Eye (tissue), 1 donor: Measurements from ENCODE around the gene RAI14.
"Not testable (repeated sequence)": the region's sequence is repeated elsewhere in the genome, so short reads cannot be mapped to it uniquely, and the experiment has no call there.

Experiments used
- DNase-seq: peaks from one replicate; pipeline ENCODE4 v3.0.0-alpha.2; 2015

Gene RAI14

GRCh38 chr5:34736445-34737115 is 80.5 kb downstream of the RAI14 start:
- DNase-seq, result no peak

GRCh38 chr5:34737731-34738130 is 81.6 kb downstream of the RAI14 start:
- no peak for DNase-seq

DNA sequence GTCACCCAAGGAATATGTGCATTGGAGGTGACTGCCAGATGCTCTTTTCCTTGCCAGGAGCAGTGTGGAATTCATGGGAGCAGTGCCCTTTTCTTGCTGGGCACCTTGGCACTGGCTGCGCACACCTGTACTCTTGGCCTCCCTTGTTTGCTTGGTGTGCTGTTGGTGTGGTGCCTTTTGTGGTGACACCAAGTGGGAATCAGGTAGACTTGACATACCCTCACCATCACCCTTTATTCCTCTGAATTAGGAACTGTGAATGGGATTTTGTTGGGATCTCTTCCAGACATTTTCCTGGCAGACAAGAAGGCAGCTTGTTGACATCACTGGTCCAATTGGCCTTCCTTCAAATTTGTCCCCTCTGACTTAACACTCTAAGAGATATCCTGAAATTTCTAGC is 82.3 kb downstream of the RAI14 start:
- DNase-seq, result no peak

DNA sequence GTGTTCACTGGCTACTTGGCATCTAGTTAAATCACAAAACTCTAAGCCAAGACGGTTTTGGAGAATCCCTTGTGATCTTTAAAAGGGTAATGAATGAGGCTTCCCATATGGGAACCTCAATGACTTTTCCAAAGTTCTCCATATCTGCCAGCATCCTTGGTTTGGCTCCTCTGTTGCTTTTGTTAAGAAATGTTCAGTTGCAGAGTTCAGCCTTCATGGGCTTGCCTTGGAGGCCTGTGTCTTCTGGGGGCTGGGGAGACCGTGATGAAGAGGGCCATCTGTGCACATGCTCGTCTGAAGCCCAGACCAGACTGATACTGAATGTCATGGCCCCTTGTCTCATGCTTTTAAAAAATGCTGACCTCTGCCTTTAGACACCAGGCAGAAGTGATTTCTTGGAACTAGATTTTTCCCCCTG is 84.3 kb downstream of the RAI14 start:
- no peak for DNase-seq

DNA sequence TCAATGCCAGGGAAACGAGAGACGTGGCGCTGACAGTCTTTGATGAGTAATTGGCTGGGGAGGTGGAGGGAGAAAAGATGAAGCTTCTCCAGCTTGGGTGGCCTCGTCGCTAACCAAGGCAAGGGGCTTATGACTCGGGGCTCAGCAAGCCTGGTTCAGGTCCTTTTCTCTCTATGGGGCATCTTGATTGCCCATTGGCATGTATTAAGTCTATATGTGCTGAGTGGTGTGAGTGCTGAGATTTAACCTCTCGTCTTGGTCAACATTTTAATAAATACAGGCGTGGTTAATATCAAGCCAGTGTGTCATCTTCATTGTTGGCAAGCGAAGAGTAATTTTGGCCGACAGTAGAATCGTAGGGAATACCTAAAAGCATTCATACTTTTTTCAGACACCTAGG is 85.9 kb downstream of the RAI14 start:
- no peak for DNase-seq

DNA sequence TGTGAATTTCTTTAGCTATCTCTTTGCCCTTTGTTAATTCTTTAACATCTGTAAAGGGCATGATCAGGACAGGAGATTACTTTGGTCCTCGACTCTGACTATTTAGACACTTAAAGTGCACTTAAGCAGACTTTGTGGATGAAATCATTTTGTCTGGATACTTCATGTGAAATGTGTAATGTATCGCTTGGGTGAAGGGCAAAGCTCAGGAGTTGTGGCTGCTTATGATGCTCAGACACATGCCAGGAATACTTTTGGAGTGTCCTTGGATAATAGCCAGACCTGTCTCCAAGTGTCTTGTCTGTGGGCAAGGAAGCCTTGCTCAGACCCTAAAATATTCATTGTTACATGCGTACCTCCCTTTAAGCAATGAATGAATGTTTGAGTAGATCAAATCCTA is 87.8 kb downstream of the RAI14 start:
- peak; percentile 27 for DNase-seq

DNA sequence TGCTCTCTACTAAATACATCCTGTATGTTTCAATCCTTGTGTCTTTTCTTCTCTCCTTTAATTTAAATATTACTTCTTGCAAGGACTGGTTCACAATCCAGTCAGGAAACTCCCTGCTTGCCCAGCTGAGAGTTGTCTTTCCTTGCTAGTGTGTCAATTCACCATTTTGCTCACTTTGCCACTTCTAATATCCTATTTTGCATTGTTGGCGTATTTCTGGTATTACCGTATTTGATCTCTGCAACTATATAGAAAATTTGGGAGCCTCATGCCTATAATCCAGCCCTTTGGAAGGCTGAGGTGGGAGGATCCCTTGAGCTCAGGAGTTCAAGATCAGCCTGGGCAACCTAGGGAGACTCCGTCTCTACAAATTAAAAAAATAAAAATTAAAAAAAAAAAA is 92.3 kb downstream of the RAI14 start:
- no peak for DNase-seq

GRCh38 chr5:34749431-34749873 is 93.3 kb downstream of the RAI14 start:
- DNase-seq, result no peak

GRCh38 chr5:34750206-34750605 is 94.1 kb downstream of the RAI14 start:
- DNase-seq, result no peak

DNA sequence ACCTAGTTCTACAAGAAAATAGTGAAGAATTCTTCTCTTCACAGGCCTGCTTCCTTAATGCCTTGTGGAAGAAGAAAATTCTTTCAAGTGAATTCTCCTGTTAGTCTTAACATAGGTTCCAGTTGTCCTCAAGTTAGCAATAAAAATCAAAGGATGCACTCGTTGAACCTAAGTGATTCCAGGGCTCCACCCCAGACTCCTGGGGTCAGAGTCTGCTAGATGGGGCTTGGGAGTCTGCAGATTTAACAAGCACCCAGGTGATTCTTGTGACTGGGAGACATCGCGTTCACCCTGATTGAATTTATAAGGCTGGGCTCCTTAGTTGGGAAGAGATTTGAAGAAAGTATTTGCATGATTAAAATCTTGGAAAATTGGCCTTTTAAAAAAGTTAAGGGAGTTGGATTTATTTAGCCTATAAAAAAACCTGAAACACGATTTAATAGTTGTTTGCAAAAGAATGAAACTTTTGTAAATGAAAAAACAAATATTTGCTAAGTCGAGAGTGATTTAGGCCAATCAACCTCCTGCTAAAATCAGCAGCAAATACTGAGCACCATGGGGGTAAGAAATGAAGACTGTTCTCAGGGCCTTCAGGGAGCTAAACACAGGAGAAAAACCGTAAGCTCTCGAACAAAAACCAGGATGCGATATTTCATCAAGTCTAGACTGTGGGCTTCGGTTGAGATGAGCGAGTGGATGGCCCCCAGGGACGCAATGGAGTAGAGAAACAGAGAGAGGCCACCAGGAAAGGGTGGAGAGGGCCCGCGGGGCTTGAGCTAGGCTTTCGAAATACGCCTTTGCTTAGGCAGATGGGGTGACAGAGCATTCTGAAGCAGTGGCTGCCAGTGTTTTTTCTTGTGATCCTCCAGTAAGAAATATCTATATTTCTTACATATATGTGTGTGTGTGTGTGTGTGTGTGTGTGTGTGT is 95.9 kb downstream of the RAI14 start:
- DNase-seq, result no peak

- not testable (repeated sequence) for DNase-seq
These were observed 97.1 kb downstream of the RAI14 start for GRCh38 chr5:34753236-34753635.

DNA sequence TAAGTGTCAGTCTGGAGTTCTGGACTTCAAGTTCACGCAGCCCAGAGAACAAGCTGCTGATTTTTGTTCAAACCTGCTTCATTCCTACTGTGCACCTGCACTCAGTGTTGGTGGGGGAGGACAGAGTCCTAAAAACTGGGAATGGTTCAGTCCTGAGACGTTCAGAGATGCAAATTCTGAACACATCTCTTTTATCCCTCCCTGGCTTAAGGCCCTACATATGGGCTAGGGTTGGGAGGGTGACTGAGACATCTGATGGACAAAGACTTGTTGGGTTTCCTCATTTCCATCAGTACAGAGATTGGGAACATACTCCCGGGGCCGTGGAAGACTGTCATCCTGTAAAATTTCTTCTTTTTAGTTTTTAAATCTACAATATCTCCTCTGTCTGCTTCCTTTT is 99.8 kb downstream of the RAI14 start:
- no peak for DNase-seq

DNA sequence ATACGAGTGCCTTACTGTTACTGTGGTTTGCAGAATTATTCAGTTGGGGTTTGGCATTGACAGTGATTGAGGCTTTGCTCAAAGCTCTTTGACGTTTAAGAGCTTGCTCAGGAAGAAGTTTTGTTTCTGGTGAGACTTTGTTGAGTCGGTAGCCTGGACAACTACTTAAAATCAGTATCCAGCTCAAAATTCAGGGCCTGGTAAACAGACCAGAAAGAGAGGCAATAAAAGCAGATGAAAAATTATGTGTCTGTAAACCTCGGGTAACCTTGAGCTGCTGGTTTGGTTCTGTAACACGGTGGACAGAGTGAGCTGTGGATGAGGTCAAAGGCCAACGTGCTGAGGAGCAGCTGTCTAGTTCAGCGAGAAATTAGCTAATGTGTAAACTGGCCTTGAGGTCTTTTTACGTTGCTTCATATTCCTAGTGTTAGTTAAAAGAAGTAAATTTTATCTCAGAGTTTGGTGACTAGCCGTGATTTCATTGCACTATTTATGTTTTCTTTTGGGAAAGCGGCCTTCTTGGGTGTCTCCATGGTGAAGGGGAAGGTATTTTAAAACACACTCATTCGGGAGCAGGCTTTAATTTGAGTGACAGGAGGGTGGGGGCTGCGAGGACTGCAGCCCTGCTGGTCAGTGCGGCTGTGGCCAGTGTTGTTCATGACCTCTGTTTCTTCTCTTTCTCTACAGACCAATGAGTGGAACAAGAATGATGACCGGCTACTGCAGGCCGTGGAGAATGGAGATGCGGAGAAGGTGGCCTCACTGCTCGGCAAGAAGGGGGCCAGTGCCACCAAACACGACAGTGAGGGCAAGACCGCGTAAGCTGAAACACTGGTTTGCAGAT is 100.9 kb downstream of the RAI14 start:
- DNase-seq, result peak; percentile 57

- no peak for DNase-seq
These were observed 102.4 kb downstream of the RAI14 start for GRCh38 chr5:34758514-34758913.

- not testable (repeated sequence) for DNase-seq
These were observed 103.1 kb downstream of the RAI14 start for GRCh38 chr5:34759213-34759612.

GRCh38 chr5:34765662-34766061 is 109.5 kb downstream of the RAI14 start:
- DNase-seq, result no peak

DNA sequence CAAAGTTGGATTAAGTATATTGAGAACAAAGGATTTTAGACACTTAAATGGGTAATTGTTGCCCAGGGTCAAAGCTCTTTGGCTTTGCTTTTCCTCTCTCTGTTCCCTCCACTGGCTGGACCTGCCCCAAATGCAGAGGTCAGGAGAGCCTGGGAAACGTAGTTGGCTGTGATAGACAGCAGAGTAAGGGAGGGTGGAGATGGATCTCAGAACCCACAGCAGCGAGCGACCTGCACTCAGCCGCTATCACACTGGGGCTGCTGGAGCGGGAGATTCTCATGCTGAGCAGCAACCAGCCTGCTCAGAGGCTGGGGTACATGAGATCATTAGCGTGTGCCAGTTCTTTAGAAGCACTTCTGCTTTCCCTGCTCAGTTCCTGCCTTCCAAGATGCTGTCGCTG is 111.1 kb downstream of the RAI14 start:
- DNase-seq, result peak; percentile 54

GRCh38 chr5:34770486-34770885 is 114.4 kb downstream of the RAI14 start:
- no peak for DNase-seq

DNA sequence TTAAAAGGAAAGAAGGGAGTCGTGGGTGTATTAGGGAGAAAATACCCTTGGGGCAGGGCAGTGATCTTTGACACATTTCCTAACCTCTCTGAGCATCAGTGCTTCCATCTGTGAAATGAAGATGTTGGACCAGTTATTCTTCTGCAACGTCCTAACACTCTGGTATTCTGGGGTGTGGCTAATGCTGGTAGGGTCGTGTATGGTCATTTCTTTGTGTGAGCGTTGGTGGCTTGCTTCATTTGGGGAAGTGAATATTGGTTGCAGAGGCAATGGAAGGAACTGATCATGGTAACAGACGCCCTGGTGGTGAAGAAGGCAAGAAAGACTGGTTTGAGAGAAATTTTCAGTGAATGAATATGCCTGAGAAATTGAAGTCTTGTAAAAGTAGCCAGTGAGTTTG is 114.9 kb downstream of the RAI14 start:
- no peak for DNase-seq

GRCh38 chr5:34772267-34773098 is 116.4 kb downstream of the RAI14 start:
- DNase-seq, result no peak

DNA sequence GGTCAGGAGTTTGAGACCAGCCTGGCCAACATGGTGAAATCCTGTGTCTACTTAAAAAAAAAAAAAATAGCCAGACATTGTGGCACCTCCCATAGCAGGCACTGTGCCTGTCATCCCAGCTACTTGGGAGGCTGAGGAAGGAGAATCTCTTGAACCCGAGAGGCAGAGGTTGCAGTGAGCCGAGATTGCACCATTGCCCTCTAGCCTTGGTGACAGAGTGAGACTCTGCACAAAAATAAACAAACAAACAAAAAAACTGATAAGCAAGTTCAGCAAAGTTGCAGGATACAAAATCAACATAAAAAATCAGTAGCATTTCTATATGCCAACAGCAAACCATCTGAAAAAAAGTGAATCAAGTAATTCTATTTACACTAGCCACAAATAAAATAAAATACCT is 118.0 kb downstream of the RAI14 start:
- no peak for DNase-seq

DNA sequence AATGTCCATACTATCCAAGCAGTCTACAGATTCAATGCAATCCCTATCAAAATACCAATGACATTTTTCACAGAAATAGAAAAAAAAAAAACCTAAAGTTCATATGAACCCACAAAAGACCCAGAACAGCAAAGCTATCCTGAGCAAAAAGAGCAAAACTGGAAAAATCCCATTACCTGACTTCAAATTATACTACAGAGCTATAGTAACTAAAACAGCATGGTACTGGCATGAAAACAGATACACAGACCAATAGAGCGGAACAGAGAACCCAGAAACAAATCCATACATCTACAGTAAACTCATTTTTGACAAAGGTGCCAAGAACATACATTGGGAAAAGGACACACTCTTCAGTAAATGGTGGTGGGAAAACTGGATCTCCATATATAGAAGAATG is 118.5 kb downstream of the RAI14 start:
- DNase-seq, result not testable (repeated sequence)
